Esophagus (tissue), 2 donors: ENCODE measurements around the gene TOP3B. TPM values are rescaled to one million over a fixed set of nuclear protein-coding genes. Genes with fewer than 3 reads are reported as not detected.

Experiments used
- H3K27ac ChIP-seq, 2 donors: one replicate each; pipeline ENCODE4 v1.5.1; 2013; ENCODE audit warnings: low read depth in 2 of 2, mild to moderate bottlenecking in 2 of 2, inconsistent platforms in 1 of 2, low read length in 1 of 2, moderate library complexity in 1 of 2
- H3K27me3 ChIP-seq, 2 donors: one replicate each; pipeline ENCODE4 v1.6.1; 2013; ENCODE audit warnings: low read length in 2 of 2, control low read depth in 1 of 2, mild to moderate bottlenecking in 1 of 2; ENCODE audit not compliant: insufficient read depth in 2 of 2, control insufficient read depth in 1 of 2
- H3K36me3 ChIP-seq, 2 donors: one replicate each; pipeline ENCODE4 v1.6.1; 2013; ENCODE audit warnings: low read length in 1 of 2; ENCODE audit not compliant: control insufficient read depth in 2 of 2, insufficient read depth in 2 of 2
- H3K4me1 ChIP-seq, 2 donors: one replicate each; pipeline ENCODE4 v1.6.1; 2013; ENCODE audit warnings: low read length in 1 of 2; ENCODE audit not compliant: control insufficient read depth in 2 of 2, insufficient read depth in 2 of 2
- H3K4me3 ChIP-seq, 2 donors: one replicate each; pipeline ENCODE4 v1.5.1; 2013; ENCODE audit warnings: low read length in 2 of 2, mild to moderate bottlenecking in 2 of 2, low read depth in 1 of 2, moderate library complexity in 1 of 2
- H3K9me3 ChIP-seq, 2 donors: one replicate each; pipeline ENCODE4 v1.6.1; 2013; ENCODE audit warnings: mild to moderate bottlenecking in 2 of 2, low read depth in 1 of 2, low read length in 1 of 2, moderate library complexity in 1 of 2; ENCODE audit not compliant: control insufficient read depth in 2 of 2, insufficient read depth in 1 of 2
- WGBS, 2 donors: extraction: QIAGEN DNeasy Blood & Tissue Kit; methylation state at CpG; one replicate each; pipeline ENCODE4 v1.1.7; 2013; 5-methylcytosine and 5-hydroxymethylcytosine counted together
- polyA plus RNA-seq, 2 donors: library from polyadenylated mRNA; stranded (reverse); fragments of 200-250 nt; gene quantifications; one replicate each; pipeline ENCODE4 v1.2.3, GENCODE V29; 2013
- donor health status: healthy with polysubstance abuse.
- donor health status: Bipolar disorder and iron deficiency.

TOP3B gene
- polyA plus RNA-seq, 2 donors, result 12.3 to 19.1 TPM

GRCh38 chr22:22022947-22023534 lies 40.5 kb upstream of the TOP3B start:
- Histone ChIP-seq H3K36me3 (no peaks in the 10 kb centered on the region), H3K27ac (no peak overlapping the region), H3K4me3 (no peak overlapping the region), H3K9me3 (no peaks in the 10 kb centered on the region), H3K27me3 (no peaks in the 10 kb centered on the region), H3K4me1 (no peaks in the 10 kb centered on the region)
- WGBS, 2 donors, result 58 to 72% methylated on average over 6 of the region's 6 CpGs

- Histone ChIP-seq H3K4me3 (no peak overlapping the region), H3K36me3 (no peaks in the 10 kb centered on the region)
- 56% methylated on average over 5 of the region's 5 CpGs for WGBS, 2 donors
Measured at GRCh38 chr22:22022255-22022840, 39.8 kb upstream of the TOP3B start.

GRCh38 chr22:22021162-22021750 lies 38.7 kb upstream of the TOP3B start:
- 47 to 58% methylated on average over 1 of the region's 1 CpG for WGBS, 2 donors
- Histone ChIP-seq H3K4me1 (no peaks in the 10 kb centered on the region), H3K9me3 (no peaks in the 10 kb centered on the region), H3K4me3 (no peak overlapping the region), H3K27ac (no peak overlapping the region), H3K27me3 (no peaks in the 10 kb centered on the region), H3K36me3 (no peaks in the 10 kb centered on the region)

More at GRCh38 chr22:22022255-22022840, 39.8 kb upstream of the TOP3B start:
- no peaks in the 10 kb centered on the region for H3K27me3 ChIP-seq
- H3K27ac ChIP-seq, result no peak overlapping the region
- H3K9me3 ChIP-seq, result no peaks in the 10 kb centered on the region
- no peaks in the 10 kb centered on the region for H3K4me1 ChIP-seq

- Histone ChIP-seq H3K9me3 (no peaks in the 10 kb centered on the region), H3K4me1 (no peaks in the 10 kb centered on the region), H3K27me3 (no peaks in the 10 kb centered on the region), H3K4me3 (no peak overlapping the region), H3K27ac (no peak overlapping the region), H3K36me3 (no peaks in the 10 kb centered on the region)
- WGBS, 2 donors, result 84 to 86% methylated on average over 2 of the region's 2 CpGs
Measured at GRCh38 chr22:22020425-22020852, 37.9 kb upstream of the TOP3B start.

- Histone ChIP-seq H3K4me1 (no peaks in the 10 kb centered on the region), H3K4me3 (no peak overlapping the region), H3K36me3 (no peaks in the 10 kb centered on the region), H3K9me3 (no peaks in the 10 kb centered on the region), H3K27me3 (no peaks in the 10 kb centered on the region), H3K27ac (no peak overlapping the region)
- WGBS, 2 donors, result 70 to 77% methylated on average over 7 of the region's 7 CpGs
Measured at GRCh38 chr22:22019659-22020424, 37.3 kb upstream of the TOP3B start.

- H3K4me1 ChIP-seq, result no peaks in the 10 kb centered on the region
- H3K27me3 ChIP-seq, result no peaks in the 10 kb centered on the region
- no peak overlapping the region for H3K27ac ChIP-seq
- H3K36me3 ChIP-seq, result no peaks in the 10 kb centered on the region
- H3K4me3 ChIP-seq, result no peak overlapping the region
- 95 to 96% methylated on average over 10 of the region's 10 CpGs for WGBS, 2 donors
- H3K9me3 ChIP-seq, result no peaks in the 10 kb centered on the region
Measured at GRCh38 chr22:22018825-22019658, 36.5 kb upstream of the TOP3B start.

GRCh38 chr22:22015631-22016030 lies 33.0 kb upstream of the TOP3B start:
- WGBS, 2 donors, result 79 to 81% methylated on average over 3 of the region's 3 CpGs
- Histone ChIP-seq H3K27ac (no peak overlapping the region), H3K36me3 (no peaks in the 10 kb centered on the region)

GRCh38 chr22:22014285-22014659 lies 31.7 kb upstream of the TOP3B start:
- no peaks in the 10 kb centered on the region for H3K9me3 ChIP-seq
- WGBS, 2 donors, result 85 to 89% methylated on average over 9 of the region's 9 CpGs
- no peaks in the 10 kb centered on the region for H3K36me3 ChIP-seq
- no peaks in the 10 kb centered on the region for H3K4me1 ChIP-seq
- H3K4me3 ChIP-seq, result no peak overlapping the region
- H3K27me3 ChIP-seq, result peaks cover 0 to 4% of the 10 kb centered on the region in 2 donors
- H3K27ac ChIP-seq, result no peak overlapping the region

More at GRCh38 chr22:22015631-22016030, 33.0 kb upstream of the TOP3B start:
- Histone ChIP-seq H3K4me1 (no peaks in the 10 kb centered on the region), H3K9me3 (no peaks in the 10 kb centered on the region), H3K4me3 (no peak overlapping the region), H3K27me3 (no peaks in the 10 kb centered on the region)
